ENCODE measurements around the gene PPP1R26.

The PPP1R26 gene

GRCh38 chr9:135494791-135495559 lies 15.4 kb downstream of the PPP1R26 start:
- ChIA-PET CTCF (interaction anchor here (0.7 kb wide), 1 partner anchor 10 kb away, joined by 3 read pairs; no protein-coding TSS in a partner anchor), POLR2A (no interaction called here)
- no peak for DNase-seq (ENCODE audit: extremely low spot score)
- TF ChIP-seq, protein P1, sequence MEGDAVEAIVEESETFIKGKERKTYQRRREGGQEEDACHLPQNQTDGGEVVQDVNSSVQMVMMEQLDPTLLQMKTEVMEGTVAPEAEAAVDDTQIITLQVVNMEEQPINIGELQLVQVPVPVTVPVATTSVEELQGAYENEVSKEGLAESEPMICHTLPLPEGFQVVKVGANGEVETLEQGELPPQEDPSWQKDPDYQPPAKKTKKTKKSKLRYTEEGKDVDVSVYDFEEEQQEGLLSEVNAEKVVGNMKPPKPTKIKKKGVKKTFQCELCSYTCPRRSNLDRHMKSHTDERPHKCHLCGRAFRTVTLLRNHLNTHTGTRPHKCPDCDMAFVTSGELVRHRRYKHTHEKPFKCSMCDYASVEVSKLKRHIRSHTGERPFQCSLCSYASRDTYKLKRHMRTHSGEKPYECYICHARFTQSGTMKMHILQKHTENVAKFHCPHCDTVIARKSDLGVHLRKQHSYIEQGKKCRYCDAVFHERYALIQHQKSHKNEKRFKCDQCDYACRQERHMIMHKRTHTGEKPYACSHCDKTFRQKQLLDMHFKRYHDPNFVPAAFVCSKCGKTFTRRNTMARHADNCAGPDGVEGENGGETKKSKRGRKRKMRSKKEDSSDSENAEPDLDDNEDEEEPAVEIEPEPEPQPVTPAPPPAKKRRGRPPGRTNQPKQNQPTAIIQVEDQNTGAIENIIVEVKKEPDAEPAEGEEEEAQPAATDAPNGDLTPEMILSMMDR (IDR thresholded peaks at IDR 0.05; ENCODE audit: control extremely low read depth, extremely low read depth, low read depth, missing control alignments): no peak

DNA sequence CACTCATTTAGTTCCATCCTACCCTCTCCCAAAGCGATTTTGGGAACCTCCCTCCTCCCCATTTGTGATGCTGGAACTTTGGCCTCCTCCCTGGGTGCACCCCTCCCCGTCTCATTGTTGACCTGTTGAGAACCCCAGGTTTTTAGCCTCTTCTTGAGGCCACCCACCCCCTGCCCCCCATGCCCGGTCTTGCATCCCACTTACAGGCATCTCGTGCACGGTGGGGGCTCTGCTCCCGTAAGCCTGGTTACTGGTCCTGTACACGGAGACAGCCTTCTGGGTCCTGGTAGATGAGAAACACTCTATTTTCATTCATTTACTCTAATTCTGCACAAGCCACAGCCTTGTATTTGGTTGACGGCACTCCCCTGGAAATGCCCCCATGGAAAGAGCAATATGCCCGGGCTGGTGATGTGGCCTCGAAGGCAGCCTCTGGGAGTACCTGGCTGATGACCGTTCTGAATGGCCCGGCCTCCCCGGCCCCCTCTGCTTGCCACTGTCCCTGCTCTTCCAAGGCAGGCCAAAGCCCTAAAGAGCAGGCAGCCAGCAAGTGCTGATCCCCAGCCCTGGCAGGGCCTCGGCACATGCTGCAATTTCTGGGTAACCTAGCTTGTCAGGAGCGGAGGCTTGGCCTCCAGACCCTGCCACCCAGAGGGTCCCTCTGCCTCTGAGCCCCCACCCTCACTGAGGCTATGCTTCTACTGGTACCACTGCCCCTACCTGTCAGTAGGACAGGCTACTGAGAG lies 19.0 kb downstream of the PPP1R26 start:
- POLR2A ChIA-PET: no interaction called here
- no peak for DNase-seq (ENCODE audit: extremely low spot score)
- TF ChIP-seq, protein P1 (IDR thresholded peaks at IDR 0.05; ENCODE audit: control extremely low read depth, extremely low read depth, low read depth, missing control alignments): no peak
- CTCF ChIA-PET: no interaction called here

- TF ChIP-seq, protein P1 (IDR thresholded peaks at IDR 0.05; ENCODE audit: control extremely low read depth, extremely low read depth, low read depth, missing control alignments): no peak
- ChIA-PET CTCF (interaction anchor here (1.0 kb wide), 1 partner anchor 19 kb away, joined by 3 read pairs; no protein-coding TSS in a partner anchor), POLR2A (no interaction called here)
Observed at GRCh38 chr9:135499326-135500070, 19.9 kb downstream of the PPP1R26 start.

GRCh38 chr9:135500071-135500524 lies 20.5 kb downstream of the PPP1R26 start:
- POLR2A ChIA-PET: no interaction called here

More at GRCh38 chr9:135499326-135500070, 19.9 kb downstream of the PPP1R26 start:
- peak; percentile 90 for DNase-seq (ENCODE audit: extremely low spot score)

GRCh38 chr9:135500525-135501260 lies 21.1 kb downstream of the PPP1R26 start, which contains the start of gene MRPS2:
Gene MRPS2 (plus strand): TSS chr9:135500682. CDS start chr9:135500711, 29 bp downstream.
- TF ChIP-seq, protein P1 (IDR thresholded peaks at IDR 0.05; ENCODE audit: control extremely low read depth, extremely low read depth, low read depth, missing control alignments): peak; percentile 99
- POLR2A ChIA-PET: no interaction called here
- CTCF ChIA-PET: no interaction called here
- DNase-seq (ENCODE audit: extremely low spot score): peak; percentile 95

More at GRCh38 chr9:135500071-135500524, 20.5 kb downstream of the PPP1R26 start:
- TF ChIP-seq, protein P1 (IDR thresholded peaks at IDR 0.05; ENCODE audit: control extremely low read depth, extremely low read depth, low read depth, missing control alignments): no peak
- DNase-seq (ENCODE audit: extremely low spot score): no peak
- CTCF ChIA-PET: interaction anchor here (1.0 kb wide), 1 partner anchor 20 kb away, joined by 3 read pairs; no protein-coding TSS in a partner anchor
